ENCODE data around the gene RBBP8NL.

Gene RBBP8NL

GRCh38 chr20:62427172-62428001 lies at the start of gene RBBP8NL:
Gene RBBP8NL, minus strand, starts transcription at chr20:62427539. Its CDS starts 7,892 bp downstream, at chr20:62419647.
- no peak for DNase-seq (ENCODE audit: extremely low read depth in 1 of 2, low read depth in 1 of 2)

GRCh38 chr20:62476056-62476838 lies 48.9 kb upstream of the RBBP8NL start:
- no peak for DNase-seq (ENCODE audit: extremely low read depth in 1 of 2, low read depth in 1 of 2)

GRCh38 chr20:62475772-62476055 lies 48.4 kb upstream of the RBBP8NL start, which contains the start of gene GATA5:
Gene GATA5, minus strand, starts transcription at chr20:62475995. Its CDS starts 474 bp downstream, at chr20:62475521.
- DNase-seq (ENCODE audit: extremely low read depth in 1 of 2, low read depth in 1 of 2): no peak

- no peak for DNase-seq (ENCODE audit: extremely low read depth in 1 of 2, low read depth in 1 of 2)
Measured at GRCh38 chr20:62475027-62475771, 47.9 kb upstream of the RBBP8NL start.

- DNase-seq (ENCODE audit: extremely low read depth in 1 of 2, low read depth in 1 of 2): no peak
Measured at GRCh38 chr20:62474604-62475026, 47.3 kb upstream of the RBBP8NL start.

- no peak for DNase-seq (ENCODE audit: extremely low read depth in 1 of 2, low read depth in 1 of 2)
Measured at GRCh38 chr20:62473717-62474603, 46.6 kb upstream of the RBBP8NL start.

GRCh38 chr20:62472941-62473585 lies 45.7 kb upstream of the RBBP8NL start:
- no peak for DNase-seq (ENCODE audit: extremely low read depth in 1 of 2, low read depth in 1 of 2)

- no peak for DNase-seq (ENCODE audit: extremely low read depth in 1 of 2, low read depth in 1 of 2)
Measured at GRCh38 chr20:62472138-62472940, 45.0 kb upstream of the RBBP8NL start.

- no peak for DNase-seq (ENCODE audit: extremely low read depth in 1 of 2, low read depth in 1 of 2)
Measured at GRCh38 chr20:62470459-62470858, 43.1 kb upstream of the RBBP8NL start.

- DNase-seq (ENCODE audit: extremely low read depth in 1 of 2, low read depth in 1 of 2): no peak
Measured at GRCh38 chr20:62470001-62470400, 42.7 kb upstream of the RBBP8NL start.

- DNase-seq (ENCODE audit: extremely low read depth in 1 of 2, low read depth in 1 of 2): no peak
Measured at GRCh38 chr20:62469352-62469751, 42.0 kb upstream of the RBBP8NL start.

- DNase-seq (ENCODE audit: extremely low read depth in 1 of 2, low read depth in 1 of 2): no peak
Measured at GRCh38 chr20:62466806-62467537, 39.6 kb upstream of the RBBP8NL start.

- no peak for DNase-seq (ENCODE audit: extremely low read depth in 1 of 2, low read depth in 1 of 2)
Measured at GRCh38 chr20:62466072-62466760, 38.9 kb upstream of the RBBP8NL start.

- no peak for DNase-seq (ENCODE audit: extremely low read depth in 1 of 2, low read depth in 1 of 2)
Measured at GRCh38 chr20:62464990-62465389, 37.7 kb upstream of the RBBP8NL start.

GRCh38 chr20:62464425-62464770 lies 37.1 kb upstream of the RBBP8NL start:
- no peak for DNase-seq (ENCODE audit: extremely low read depth in 1 of 2, low read depth in 1 of 2)

- DNase-seq (ENCODE audit: extremely low read depth in 1 of 2, low read depth in 1 of 2): no peak
Measured at GRCh38 chr20:62463651-62464424, 36.5 kb upstream of the RBBP8NL start.

GRCh38 chr20:62462976-62463592 lies 35.7 kb upstream of the RBBP8NL start:
- no peak for DNase-seq (ENCODE audit: extremely low read depth in 1 of 2, low read depth in 1 of 2)
